Measurements from ENCODE around the gene ABCC4. TPM values are rescaled to one million over a fixed set of nuclear protein-coding genes. Genes with fewer than 3 reads are reported as not detected.

Gene ABCC4
- total RNA-seq, 1 donor from 2014 or later = 4.9 TPM

DNA sequence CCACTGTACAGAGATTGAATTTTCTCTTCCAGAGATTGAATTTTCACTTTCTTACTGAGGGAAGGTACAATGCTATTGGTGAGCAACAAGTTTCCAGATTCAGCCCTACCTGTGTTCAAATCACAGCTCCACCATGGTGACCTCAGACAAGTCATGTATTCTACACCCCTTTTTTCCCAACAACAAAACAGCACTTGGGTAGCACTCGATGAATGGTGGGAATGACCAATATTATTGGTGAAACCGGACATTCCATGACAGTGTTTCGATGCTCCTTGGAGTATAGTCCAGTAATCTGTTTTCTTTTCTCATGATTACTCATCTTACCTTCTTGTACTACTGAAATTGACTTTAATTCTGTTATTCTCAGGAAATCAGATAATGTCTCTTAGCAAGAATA, 322.7 kb downstream of the ABCC4 start:
- Histone ChIP-seq H3K36me3 (no peaks in the 10 kb centered on the region), H3K4me1 (no peaks in the 10 kb centered on the region), H3K4me3 (no peak overlapping the region), H3K27ac (replicated peaks) (no peak overlapping the region), H3K27me3 (ENCODE audit: low read depth) (peaks cover 5% of the 10 kb centered on the region), H3K9me3 (replicated peaks) (peaks cover 14% of the 10 kb centered on the region)
- DNase-seq = no peak
- TF ChIP-seq, protein P1, sequence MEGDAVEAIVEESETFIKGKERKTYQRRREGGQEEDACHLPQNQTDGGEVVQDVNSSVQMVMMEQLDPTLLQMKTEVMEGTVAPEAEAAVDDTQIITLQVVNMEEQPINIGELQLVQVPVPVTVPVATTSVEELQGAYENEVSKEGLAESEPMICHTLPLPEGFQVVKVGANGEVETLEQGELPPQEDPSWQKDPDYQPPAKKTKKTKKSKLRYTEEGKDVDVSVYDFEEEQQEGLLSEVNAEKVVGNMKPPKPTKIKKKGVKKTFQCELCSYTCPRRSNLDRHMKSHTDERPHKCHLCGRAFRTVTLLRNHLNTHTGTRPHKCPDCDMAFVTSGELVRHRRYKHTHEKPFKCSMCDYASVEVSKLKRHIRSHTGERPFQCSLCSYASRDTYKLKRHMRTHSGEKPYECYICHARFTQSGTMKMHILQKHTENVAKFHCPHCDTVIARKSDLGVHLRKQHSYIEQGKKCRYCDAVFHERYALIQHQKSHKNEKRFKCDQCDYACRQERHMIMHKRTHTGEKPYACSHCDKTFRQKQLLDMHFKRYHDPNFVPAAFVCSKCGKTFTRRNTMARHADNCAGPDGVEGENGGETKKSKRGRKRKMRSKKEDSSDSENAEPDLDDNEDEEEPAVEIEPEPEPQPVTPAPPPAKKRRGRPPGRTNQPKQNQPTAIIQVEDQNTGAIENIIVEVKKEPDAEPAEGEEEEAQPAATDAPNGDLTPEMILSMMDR (IDR thresholded peaks at IDR 0.05; ENCODE audit: borderline replicate concordance) = no peak
- intact Hi-C loops (cut with micrococcal nuclease) = no loop called here

DNA sequence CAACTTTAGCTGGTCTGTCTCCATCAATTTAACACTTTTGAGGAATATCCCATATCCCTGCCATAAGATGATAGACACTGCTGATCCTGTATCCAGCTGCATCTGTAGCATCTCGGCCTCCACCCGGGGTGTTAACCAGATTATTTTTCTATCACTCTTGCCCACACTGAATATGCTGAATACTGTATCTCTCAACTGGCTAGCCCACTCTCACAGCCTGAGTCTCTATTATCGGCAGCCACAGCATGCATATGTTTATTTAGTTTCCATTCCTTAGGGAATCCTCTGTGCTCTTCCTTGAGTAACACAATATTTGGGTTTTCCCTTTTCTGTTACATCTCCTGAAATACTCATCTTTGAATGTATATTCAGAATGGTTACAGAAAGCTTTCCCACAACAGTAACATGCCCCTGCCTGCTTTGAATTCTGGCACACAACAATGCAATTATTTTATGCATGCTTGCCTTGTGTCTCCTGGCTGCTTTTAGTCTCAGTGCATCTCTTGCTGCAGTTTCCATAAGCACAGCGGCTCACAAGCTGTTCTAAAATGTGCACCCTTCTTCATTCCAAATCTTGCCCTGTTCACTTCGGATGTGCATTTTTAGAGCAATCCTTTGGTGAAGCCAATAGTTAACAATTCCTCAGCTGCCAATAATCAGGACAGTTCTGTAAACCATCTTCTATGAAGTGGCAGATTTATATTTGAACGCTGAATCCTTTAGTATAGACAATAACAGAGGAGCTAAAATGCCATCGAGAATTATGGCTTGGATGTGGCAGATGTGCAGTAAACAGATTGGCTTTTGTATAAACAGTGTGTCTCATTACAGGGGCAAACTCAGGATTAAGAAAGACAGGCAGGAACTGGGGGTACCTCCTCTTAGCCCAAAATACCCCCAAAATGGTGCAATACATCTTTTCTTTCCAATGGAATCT, 327.0 kb downstream of the ABCC4 start:
- DNase-seq = no peak
- intact Hi-C loops (cut with micrococcal nuclease) = no loop called here

DNA sequence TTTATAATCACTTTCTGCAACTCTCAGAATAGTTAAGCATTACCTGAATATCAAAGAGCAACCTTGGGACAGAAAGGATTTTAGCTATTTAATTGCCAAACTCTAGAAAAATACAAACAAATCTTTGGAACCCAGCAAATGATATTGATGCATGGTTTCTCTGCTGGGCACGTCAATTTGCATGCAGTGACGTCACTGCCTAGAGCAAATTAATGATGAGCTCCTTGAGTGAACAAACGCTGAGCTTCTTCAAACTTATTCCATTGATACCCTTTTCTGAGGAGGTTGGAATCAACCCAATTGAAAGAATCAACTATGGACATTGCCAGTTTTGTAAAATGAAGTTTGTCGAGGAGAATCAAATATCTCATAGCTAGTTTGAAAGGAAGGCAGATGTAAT, 329.0 kb downstream of the ABCC4 start:
- Histone ChIP-seq H3K27me3 (ENCODE audit: low read depth) (peaks cover 58% of the 10 kb centered on the region), H3K36me3 (no peaks in the 10 kb centered on the region), H3K4me1 (peaks cover 13% of the 10 kb centered on the region), H3K4me3 (no peak overlapping the region), H3K9me3 (replicated peaks) (peaks cover 14% of the 10 kb centered on the region), H3K27ac (replicated peaks) (no peak overlapping the region)
- TF ChIP-seq, protein P1 (IDR thresholded peaks at IDR 0.05; ENCODE audit: borderline replicate concordance) = no peak
- intact Hi-C loops (cut with micrococcal nuclease) = no loop called here
- no peak for DNase-seq

More for the DNA sequence above, 327.0 kb downstream of the ABCC4 start:
- Histone ChIP-seq H3K4me3 (no peak overlapping the region), H3K4me1 (no peaks in the 10 kb centered on the region), H3K36me3 (no peaks in the 10 kb centered on the region), H3K27me3 (ENCODE audit: low read depth) (peaks cover 38% of the 10 kb centered on the region), H3K9me3 (replicated peaks) (peaks cover 14% of the 10 kb centered on the region), H3K27ac (replicated peaks) (no peak overlapping the region)
- TF ChIP-seq, protein P1 (IDR thresholded peaks at IDR 0.05; ENCODE audit: borderline replicate concordance) = no peak
